Right lobe of liver (tissue), 4 donors: ENCODE data around the gene NRCAM.

Experiments
- CTCF ChIP-seq, 4 donors: fragments of 200-600 bp in 3 of 4; fragments of 450-650 bp in 1 of 4; IDR thresholded peaks; one replicate each; pipeline versions ENCODE4 v1.5.1 to v1.8.0; 2016 to 2022; ENCODE audit warnings: antibody characterized with exemption in 4 of 4, mild to moderate bottlenecking in 2 of 4
- POLR2A ChIP-seq: fragments of 450-650 bp; IDR thresholded peaks from one replicate; pipeline ENCODE4 v1.6.1; 2017; ENCODE audit warnings: antibody characterized with exemption, mild to moderate bottlenecking
- donor health status: DM: no; HTN: no; CAD: no.
- donor health status: DM: no; HTN: no; CAD: no.
- donor health status: DM: no; HTN: yes; CAD: no.

GRCh38 chr7:108129018-108129965, 326.9 kb downstream of the NRCAM start:
- TF ChIP-seq CTCF (IDR thresholded peaks at IDR 0.05), result no peak
- no peak for TF ChIP-seq POLR2A
